Measurements from ENCODE around the gene RAI1.

RAI1 gene

DNA sequence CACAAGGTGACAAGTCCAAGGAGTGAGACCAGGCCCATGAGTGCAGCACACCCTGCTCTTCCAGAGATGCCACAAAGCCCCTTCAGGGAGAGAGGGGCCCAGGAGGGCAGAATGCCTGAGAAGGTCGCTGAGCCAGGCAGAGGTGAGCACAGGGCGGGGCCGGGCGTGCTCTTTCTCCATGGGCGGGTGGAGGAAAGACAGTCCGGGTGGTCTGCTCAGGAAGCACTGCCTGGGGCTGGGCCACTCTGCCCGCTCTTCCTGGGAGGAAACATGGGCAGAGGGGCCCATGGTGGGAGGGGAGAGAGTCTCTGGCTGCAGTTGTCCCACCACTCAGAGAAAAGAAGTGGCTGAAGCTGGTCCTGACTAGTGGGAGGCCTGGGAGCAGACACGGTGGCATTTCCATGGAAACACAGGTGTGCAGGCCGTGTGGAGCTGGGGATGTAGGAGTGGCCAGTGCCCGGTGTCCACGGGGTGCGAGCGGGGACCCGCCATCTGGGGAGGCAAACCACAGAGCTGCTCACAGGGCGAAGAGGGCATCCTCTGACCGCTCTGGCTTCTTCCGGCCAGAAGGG, 165.9 kb downstream of the RAI1 start:
- no peak for DNase-seq (ENCODE audit: low read depth)

DNA sequence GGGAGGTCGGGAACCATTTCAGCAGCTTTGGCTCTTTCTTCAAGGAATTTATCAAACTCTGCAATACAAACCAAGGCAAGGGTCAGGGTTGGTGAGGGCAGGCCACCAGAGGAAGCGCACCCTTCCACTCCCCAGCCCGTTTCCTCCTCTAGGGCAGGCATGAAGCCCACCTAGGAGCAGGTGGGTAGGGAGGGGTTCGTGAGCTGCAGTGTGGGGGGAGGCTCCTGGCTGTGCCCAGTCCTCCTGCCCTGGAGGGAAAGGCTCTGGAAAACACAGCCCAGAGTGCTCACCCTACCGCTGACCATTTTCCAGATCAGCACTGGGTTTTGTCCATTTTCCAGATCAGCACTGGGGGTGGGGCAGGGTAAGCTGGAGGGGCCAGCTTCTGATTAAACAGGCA, 166.5 kb downstream of the RAI1 start:
- DNase-seq (ENCODE audit: low read depth): no peak

DNA sequence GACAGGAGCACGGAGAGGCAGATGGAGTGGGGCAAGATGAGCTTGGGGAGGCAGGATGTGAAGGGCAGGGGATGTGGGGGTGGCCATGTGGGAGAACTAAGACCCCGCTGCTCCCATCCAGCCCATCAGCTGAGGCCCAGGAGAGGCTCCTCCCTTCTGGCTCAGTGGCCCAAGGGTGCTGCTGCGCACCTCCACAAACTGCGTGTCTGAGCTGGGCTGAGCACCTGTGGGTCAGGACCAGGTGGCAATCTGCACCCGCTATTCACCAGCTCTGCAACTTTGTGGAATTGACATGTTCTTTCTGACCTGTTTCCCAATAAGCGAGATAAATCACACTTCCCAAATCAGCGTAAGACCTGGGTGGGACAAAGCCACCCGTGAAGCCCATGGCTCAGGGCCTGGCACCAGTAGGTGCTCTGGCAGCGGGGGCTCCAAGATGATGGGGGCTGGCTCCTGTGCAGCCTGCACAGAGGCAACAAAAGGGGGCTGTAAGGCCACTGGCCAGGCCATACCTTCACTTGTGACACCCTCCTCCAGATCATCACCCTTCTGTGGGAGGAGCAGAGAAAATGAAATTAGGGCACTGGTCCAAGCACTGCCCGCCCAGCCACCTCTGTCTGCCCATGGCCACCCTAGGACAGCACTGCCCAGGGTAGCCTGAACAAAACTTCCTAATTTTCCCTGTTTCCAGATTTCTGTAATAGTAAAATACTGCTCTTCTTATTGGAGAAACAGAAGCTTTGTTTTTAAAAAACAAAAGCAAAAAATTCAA, 167.2 kb downstream of the RAI1 start:
- no peak for DNase-seq (ENCODE audit: low read depth)

DNA sequence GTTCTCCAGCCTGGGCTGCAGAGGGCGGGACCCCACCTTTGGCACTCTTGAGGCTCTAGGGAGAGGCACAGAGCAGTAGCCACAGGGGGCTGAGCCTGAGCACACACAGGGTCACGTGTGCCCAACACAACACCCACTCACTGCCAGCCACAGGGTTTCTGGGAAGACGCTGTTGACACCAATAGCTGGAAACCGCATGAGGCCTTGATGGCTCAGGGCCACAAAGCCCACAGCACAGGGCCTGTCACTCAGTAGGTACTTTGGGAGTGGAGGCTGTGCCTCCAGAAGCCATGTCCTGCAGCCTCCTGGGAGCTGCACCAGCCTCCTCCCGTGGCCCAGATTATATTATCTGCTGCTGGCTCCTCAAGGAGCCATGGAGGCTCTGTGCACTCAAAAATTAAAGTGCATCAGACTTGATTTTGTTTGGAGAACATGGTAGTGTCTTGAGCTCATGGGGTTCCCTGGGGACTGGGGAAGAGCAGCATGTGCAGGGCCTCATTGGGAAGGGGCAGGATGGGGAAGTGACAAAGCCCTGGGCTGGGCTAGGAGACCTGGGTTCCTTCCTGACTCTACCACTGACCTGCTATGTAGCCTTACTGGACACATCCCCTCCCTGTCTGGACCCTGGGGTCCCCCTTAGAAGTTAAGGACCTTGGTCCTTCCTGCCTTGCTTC, 168.0 kb downstream of the RAI1 start:
- DNase-seq (ENCODE audit: low read depth): peak; percentile 61

DNA sequence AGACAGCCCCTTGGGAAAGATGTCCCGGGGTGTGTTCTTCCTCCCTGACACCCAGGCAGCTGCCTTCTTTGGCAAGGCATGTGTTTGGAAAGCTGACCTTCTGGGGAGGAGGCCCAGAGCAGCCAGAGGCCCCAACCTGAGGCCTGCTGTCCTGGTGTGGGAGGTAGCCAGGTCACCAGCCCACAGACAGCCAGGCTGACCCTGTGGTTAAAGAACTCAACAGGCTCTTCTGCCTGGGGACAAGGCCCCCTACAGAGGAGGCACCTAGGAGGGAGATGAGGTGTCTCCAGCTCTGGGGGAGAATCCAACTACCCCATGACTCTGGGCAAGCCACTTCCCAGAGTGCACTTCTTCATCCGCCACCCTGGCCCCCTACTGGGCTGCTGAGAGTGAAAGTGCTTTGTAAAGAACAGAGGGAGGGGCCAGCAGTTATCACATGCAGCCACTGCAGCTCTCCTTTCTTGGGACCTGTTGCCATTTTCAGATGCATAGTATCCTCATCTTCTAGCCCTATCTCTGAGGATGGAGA, 168.7 kb downstream of the RAI1 start:
- DNase-seq (ENCODE audit: low read depth): peak; percentile 70

DNA sequence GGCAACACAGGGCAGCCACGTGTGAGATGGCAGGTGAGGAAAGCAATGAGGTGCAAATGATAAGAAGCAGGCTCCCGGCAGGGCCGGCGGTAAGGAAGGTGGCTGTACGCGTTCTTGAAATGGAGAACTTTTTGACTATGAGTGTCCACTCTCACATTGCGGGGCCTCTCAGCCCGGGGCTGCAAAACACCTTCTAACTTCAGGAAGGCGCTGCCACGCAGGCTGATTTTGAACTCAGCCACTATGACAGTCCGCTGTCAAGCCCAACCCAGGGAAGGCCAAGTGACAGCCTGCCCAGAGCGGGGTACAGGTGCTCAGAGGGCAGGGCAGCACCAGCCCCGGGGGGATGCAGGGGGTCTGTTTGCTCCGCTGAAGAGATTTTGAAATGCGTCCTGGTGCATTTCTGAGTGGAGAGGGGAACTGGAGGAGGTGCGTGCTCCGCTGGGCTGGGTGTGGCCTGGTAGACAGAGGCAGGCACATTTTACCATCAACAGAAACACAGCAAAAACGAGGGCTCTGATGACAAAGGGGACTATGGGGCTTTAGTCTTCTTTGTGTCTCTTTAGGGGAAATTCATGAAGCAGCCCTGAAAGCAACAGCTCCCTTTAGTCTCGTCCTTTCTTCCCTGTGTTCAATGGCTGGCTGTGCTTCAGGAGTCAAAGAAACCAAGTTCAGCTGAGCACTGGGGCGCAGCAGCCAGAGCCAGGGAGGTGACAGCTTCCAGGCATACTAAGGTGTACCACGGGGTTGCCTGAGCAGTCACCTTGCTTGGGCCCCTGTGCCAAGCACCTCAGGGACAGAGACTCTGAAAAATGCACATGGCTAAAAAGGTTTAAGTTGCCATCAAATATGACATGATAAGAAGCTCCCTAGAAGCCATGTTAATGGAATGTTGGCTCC, 170.1 kb downstream of the RAI1 start:
- DNase-seq (ENCODE audit: low read depth): no peak

DNA sequence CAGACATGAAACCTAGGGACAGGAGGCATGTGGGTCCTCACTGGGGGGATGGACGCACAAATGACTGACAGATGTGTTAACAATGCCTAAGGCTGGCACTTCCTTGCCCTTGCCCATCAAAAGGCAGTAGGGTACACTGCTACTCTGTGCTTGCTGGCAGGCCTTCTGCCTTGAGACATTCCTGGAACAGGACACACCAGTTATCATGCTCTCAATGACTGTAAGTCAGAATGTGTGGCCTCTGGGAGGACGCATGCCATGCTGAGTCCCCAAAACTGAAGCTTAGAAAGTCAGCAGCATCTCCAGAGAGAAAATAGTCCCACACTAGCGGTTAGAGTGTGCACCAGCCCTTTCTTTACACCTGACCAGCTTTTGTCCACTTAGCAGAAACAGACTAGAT, 171.7 kb downstream of the RAI1 start:
- no peak for DNase-seq (ENCODE audit: low read depth)

DNA sequence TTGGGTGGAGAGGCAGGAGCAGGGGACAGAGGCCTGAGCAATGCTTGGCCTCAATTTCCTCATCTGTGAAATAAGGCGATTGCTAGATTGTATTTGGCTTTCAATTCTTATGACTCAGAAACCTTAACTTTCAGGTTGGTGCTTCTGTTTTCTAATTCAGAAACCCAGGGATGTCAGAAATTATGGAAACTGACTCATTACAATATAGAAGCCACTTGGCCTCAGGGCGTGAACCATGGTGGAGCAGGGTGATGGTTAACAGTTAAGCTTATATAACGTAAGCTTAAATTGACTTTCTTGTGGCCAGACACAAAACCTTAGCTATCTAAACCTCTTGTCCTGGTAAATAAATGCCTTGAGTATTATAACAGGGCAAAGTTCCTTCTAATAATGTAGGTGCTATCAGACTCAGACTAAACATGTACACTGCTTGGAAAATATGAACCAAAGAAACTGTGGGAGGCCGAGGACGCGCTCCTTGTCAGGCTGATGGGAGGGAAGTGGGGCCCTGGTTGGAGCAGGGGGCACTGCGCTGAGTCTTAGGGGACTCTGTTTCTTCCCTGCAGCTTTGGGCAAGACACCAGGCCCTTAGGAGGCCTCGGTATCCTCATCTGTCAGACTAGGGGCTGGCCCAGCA, 172.7 kb downstream of the RAI1 start:
- peak; percentile 67 for DNase-seq (ENCODE audit: low read depth)

DNA sequence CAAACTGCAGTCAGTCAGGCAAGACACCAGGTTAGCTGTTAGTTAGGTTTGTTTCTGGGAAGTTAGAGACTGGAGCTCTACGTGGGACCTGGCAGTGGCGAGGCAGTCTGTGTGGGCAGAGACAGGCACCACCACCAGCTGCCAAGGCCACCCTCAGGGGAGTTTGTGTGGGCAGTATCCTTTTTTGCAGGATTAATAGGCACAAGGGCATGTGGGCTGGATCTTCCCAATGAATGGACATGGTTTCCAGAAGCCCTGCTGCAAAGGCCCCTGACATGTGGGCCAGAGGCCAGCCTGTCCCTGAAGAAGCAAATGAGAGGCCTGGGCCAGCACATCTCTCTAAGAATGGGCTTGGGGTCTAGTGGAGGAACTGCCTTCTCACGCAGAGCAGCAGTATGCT, 174.7 kb downstream of the RAI1 start:
- no peak for DNase-seq (ENCODE audit: low read depth)

DNA sequence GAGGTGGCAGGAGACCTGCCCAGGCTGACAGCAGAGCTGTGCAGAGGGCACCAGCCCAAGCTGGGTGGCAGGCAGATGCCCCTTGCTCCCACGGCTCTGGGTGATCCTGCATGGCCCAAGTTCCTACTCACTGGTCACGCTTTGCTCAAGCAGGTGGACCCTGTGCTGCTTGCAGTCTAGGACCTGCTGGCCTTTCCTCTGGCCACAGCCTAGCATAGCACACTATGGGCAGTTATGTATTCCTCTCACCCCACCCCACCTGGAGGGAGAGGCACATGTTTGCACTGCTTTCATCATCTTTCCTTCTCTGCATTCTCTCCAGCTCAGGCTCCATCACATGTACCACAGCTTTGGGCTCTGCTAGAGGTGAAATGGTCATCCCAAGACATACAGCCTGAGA, 175.1 kb downstream of the RAI1 start:
- DNase-seq (ENCODE audit: low read depth): no peak

DNA sequence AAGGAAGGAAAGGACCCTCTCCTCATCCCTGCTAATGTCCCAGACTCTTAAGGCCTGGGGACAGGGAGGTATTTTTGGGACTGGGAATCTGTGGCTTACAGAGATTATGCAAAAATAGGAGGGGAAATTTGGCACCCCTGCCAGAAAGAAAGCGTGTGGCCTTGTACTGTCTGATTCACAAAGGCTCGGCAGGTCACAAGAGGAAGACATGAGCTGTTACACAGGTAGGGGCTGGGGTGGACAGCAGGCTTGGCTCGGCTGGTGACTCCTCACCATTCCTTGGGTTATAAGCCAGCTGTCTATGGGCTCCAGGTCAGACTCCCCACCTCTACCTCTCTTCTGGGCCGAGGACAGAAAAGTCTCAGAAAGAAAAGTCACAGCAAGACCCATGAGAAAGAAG, 176.2 kb downstream of the RAI1 start:
- DNase-seq (ENCODE audit: low read depth): no peak

DNA sequence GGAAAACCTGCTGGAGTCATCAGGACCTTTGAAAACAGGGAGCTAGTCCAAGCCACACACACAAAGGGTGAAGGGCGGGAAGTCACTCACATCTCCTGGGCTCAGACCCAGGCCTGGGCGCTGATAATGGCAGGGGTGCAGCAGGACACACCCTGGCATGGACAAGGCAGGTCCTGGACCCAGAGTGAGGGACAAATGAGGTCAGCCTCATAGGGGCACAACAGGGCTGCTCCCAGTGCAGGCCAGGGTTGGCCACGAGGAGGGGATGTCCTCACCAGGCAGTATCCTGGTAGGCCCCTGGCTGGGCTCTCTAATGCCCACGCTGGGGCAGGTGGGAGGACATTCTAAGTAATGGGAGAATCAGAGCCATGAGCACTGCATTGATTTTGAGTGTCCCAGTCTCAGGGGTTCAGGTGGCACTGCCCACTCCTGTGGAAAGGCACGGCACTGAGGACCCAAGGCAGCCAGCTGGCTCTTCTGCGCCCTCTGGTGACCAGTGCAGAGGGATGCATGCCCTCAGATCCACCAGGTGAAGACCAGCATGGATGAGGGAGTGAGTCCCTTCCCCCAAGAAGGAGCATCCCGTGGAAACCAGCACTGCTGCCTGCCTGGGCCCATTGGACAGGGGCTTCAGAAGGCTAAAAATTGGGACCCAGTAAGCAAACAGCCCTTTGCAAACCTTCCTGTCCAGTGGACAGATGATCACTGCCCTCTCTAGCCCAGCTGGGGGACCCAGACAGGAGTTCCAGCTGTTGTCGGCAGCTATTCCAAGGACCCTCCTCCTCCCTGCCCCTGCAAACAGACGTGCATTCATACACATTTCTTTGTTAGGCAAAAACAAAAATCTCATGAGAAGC, 178.9 kb downstream of the RAI1 start:
- DNase-seq (ENCODE audit: low read depth): peak; percentile 68

DNA sequence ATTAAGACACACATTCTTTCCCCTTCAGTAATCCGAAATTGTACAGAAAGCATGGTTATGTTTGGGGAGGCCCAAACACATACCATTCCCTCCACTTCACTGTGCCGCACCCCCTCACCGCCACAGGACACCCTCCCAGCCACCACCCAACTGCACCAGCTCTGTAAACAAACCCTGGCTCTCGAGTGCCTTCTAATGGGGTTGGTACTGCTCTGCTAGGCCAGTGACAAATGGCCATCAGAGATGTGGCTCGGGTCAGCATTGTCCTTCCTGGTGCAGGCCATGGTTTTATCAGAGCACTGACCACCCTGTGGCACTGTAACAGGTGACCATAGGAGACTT, 179.5 kb downstream of the RAI1 start:
- peak; percentile 21 for DNase-seq (ENCODE audit: low read depth)

Measured in EH (cell line).